Hematopoietic multipotent progenitor cell treated with erythropoietin and hydrocortisone succinate and interleukin-3 and kit ligand, for 4 days (in vitro differentiated cells): ENCODE measurements around the gene PKD2L1.
"Not testable (repeated sequence)": the region's sequence is repeated elsewhere in the genome, so short reads cannot be mapped to it uniquely, and the experiment has no call there.

Experiments
- DNase-seq: peaks from one replicate; pipeline ENCODE4 v3.0.0-alpha.2; 2015

The PKD2L1 gene

GRCh38 chr10:100330079-100330478, at the start of gene PKD2L1:
Gene PKD2L1, minus strand, starts transcription at chr10:100330228. Its CDS starts 125 bp downstream, at chr10:100330103.
- DNase-seq, result no peak

DNA sequence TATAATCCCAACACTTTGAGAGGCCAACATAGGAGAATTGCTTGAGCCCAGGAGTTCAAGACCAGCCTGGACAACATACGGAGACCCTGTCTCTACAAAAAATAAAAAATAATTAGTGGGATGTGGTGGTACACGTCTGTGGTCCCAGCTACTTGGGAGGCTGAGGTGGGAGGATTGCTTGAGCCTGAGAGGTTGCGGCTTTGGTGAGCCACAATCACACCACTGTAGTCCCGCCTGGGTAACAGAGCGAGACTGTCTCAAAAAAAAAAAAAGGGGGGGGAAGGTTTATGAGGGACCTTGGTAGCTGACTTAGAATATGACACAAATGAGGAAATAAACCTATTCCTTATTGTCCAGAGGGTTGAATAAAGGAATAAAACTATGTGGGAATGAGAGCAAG, 47.8 kb upstream of the PKD2L1 start:
- DNase-seq, result no peak

- not testable (repeated sequence) for DNase-seq
Observed at GRCh38 chr10:100376656-100377055, 46.6 kb upstream of the PKD2L1 start.

GRCh38 chr10:100374677-100375353, 44.8 kb upstream of the PKD2L1 start:
- DNase-seq, result not testable (repeated sequence)

DNA sequence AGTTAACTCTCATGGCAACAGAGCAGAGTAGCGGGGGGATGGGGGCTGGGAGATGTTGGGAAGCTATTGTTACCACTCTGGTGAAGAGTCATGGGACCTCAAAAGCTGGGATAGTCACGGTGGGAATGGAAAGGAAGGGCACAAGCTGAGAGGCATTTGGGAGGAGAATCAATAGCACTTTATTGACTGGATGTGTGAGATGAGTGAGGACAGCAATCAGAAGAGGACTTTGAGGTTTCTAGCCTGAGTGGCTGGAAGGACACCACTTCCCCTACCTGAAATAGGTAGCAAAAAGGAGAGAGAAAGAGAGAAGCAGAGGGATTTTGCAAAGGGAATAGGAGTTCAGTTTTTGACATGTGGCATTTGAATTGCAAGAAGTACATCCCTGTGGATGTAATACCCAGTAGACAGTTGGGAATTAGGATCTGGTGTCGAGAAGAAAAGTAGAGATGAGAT, 44.2 kb upstream of the PKD2L1 start:
- no peak for DNase-seq

- peak; percentile 98 for DNase-seq
Observed at GRCh38 chr10:100373298-100374199, 43.5 kb upstream of the PKD2L1 start.

DNA sequence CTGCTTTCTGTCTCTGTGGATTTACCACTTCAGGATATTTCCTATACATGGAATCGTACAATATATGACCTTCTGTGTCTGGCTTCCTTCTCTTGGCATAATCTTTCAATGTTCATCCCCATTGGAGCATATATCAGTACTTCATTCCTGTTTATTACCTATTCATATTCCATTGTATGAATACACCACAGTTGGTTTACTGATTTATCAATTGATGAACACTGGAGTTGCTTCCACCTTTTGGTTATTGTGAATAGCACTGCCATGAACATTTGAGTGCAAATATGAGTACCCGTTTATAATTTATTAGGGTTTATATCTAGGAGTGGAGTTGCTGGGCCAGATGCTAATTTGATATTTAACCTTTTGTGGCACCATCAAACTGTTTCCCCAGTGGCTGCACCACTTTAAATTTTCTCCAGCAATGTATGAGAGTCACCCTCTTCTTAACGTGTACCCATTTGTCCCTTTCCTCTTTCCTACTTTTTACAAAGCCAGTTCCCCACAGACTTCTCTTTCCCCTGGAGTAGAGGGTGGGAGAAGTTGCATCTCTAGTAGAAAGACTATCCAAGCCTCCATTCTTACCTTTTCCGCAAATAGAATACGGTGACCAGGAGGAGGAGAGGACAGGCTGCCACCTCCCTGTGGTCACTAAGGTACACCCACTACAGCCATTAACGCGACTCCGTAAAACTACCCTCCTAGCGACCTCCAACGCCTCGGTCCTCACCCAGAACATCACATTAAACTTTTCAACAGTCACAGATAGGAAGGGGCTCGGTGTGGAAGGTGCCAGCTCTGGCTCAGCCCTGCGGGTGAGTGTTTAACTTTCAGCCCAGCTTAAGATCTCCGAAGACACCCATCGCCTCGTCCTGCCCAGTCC, 42.6 kb upstream of the PKD2L1 start:
- DNase-seq, result no peak

DNA sequence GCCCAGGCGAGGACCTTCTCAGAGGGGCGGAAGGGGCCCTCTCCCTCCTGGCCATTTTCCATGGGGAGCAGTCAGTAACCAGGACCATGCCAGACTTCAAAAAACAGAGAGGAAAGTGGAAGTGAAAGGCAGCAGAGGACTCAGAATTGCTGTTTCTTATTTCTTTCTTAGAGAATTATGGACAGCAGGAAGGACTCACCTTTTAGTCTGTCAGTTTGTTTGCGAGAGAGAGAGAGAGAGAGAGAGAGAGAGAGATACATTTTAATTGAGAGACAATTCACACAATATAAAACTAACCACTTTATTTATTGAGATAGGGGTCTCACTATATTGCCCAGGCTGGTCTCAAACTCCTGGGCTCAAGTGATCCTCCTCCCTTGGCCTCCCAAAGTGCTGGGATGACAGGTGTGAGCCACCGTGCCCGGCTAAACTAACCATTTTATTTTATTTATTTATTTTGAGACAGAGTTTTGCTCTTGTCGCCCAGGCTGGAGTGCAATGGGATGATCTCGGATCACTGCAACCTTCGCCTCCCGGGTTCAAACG, 41.5 kb upstream of the PKD2L1 start:
- no peak for DNase-seq

GRCh38 chr10:100370714-100371481, 40.9 kb upstream of the PKD2L1 start:
- DNase-seq, result peak; percentile 88

- no peak for DNase-seq
Observed at GRCh38 chr10:100368721-100369120, 38.7 kb upstream of the PKD2L1 start.

DNA sequence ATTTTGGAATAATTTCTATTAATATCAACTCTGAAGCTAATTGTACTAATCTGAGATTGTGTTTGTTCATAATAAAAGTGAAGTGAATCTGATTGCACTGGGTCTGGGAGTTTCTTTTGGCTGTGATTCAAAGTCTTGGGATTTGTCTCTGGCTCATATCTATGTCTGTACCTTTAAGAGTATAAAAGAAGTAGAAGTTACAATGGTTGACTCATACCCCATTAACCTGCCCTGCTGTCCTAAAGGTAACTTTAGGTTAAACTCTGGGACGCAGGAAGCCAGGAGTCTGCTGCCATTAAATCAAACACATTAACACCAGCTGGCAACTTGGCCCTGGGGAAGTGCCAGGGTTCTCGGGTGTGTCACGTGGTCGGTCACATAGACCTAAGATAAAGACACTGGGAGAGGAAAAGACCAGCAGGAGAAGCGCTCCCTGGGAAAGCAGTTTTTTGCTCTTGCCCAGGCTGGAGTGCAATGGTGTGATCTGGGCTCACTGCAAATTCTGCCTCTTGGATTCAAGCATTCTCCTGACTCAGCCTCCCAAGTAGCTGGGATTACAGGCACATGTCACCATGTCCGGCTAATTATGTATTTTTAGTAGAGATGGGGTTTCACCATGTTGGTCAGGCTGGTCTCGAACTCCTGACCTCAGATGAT, 34.8 kb upstream of the PKD2L1 start:
- DNase-seq, result peak; percentile 74

DNA sequence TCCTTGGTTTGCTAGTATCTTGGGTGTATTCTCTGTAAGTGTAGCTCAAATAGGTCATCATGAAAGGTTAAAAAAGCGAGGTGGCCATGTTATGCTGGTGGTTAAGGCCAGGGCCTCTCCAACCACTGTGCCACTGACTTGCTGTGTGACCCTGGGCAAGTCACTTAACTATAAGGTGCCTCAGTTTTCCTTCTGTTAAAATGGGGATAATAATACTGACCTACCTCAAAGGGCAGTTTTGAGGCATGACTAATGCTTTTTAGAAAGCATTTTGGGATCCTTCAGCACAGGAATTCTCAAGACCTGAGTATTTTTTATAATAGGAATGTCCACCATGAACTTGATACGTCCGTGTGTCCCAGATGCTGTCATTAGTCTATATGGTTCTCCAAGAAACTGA, 34.1 kb upstream of the PKD2L1 start:
- DNase-seq, result no peak

GRCh38 chr10:100362570-100363496, 32.8 kb upstream of the PKD2L1 start:
- no peak for DNase-seq

DNA sequence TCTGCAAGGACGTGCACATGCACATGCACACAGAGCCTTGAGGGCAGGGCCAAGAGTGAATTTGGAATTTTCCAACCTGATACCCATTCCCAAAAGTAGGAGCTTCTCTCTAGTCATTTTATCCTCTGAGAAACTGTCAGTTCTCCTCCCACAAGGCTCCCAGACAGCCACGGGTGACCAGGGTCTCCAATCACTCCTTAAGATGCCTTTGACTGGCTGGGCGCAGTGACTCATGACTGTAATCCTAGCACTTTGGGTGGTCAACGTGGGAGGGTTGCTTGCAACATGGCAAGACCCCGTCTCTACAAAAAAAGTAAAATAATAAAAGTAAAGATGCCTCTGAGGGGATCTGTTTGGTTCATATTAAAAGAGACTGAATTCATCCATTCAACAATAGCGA, 30.2 kb upstream of the PKD2L1 start:
- DNase-seq, result no peak

DNA sequence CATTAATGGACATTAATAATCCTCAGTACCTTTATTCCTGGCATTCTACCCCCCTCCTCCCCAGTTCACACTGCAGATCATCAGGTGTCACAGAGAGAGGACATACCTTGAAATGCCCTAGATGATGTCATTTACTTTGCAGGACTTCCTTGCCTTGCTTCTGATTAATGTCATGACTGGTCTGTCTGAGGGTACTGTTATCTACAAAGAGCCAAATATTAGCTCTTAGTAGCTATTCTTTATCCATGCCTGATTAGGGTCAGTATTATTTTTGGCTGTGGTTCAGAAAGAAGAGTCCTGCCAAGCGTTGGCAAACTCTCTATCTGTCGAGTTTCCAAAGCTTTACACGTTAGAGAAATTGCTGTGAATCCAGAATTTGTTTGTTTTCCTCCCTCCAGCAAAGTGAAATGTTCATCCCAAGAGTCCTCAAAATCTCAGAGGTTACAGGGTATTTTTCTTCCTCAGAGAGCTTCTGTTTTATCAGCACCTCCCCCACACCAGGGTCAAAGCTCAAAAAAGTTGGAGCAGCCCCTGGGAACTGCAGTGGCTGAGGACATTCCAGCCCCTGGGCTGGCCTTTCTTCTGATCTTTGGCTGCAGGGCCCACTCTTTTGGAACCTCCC, 29.6 kb upstream of the PKD2L1 start:
- no peak for DNase-seq

DNA sequence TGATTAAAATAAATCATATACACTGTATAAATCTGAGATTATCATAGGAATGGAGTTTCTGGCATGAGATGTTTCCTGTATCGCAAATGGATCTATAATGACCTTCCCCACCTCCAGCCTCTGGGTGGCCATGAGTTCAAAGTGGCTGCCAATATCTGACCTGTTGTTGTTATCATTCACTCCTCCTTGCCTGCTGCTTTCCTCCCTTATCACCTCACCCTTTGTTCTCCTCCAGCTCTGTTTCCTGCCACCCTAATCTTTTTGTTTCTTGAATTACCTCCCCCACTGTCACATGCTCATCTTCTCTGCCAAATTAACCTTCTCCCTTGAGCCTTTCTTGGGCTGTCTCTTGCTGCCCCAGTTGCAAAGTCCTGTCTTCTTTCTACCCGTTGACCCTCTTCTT, 29.0 kb upstream of the PKD2L1 start:
- peak; percentile 89 for DNase-seq

GRCh38 chr10:100357059-100357858, 27.2 kb upstream of the PKD2L1 start:
- DNase-seq, result no peak

DNA sequence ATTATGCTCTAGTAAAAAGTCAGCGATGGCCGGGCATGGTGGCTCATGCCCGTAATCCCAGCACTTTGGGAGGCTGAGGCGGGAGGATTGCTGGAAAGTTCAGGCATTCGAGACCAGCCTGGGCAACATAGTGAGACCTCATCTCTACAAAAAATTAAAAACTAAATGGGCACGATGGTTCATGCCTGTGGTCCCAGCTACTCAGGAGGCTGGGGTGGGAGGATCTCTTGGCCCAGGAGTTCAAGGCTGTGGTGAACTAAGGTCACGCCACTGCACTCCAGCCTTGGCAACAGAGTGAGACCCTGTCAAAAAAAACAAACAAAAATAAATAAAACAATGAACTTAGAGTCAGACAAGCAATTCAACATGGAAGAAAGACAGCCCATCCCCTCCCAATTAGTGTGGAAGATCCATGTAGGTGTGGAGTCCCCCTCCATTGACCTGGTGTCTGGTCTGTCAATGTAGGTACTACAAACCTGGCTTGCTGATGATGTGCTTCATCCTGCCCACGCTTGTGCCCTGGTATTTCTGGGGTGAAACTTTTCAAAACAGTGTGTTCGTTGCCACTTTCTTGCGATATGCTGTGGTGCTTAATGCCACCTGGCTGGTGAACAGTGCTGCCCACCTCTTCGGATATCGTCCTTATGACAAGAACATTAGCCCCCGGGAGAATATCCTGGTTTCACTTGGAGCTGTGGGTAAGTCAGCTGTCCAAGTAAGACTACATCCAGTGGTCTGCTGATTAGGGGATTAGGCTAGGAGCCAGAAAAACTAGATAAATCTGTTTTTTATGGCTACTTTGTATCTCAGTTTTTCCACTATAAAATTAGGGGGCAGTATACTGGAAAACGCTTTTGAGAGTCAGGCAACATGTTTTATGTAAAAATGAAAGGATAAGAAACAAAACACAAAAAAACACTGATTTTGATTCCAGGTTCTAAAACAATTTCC, 26.3 kb upstream of the PKD2L1 start:
- DNase-seq, result no peak
